Ramos (cell line): ENCODE data around the gene PCNT.
"Not testable (repeated sequence)": the region's sequence is repeated elsewhere in the genome, so short reads cannot be mapped to it uniquely, and the experiment has no call there.

Source experiments
- in situ Hi-C: fragments of 300-500 bp; cut with MboI; formaldehyde crosslinking; loops from one replicate; pipeline ENCODE4 v1.14.3; 2022; ENCODE audit warnings: low sequenced_read_pairs; ENCODE audit not compliant: unreplicated experiment

PCNT gene

DNA sequence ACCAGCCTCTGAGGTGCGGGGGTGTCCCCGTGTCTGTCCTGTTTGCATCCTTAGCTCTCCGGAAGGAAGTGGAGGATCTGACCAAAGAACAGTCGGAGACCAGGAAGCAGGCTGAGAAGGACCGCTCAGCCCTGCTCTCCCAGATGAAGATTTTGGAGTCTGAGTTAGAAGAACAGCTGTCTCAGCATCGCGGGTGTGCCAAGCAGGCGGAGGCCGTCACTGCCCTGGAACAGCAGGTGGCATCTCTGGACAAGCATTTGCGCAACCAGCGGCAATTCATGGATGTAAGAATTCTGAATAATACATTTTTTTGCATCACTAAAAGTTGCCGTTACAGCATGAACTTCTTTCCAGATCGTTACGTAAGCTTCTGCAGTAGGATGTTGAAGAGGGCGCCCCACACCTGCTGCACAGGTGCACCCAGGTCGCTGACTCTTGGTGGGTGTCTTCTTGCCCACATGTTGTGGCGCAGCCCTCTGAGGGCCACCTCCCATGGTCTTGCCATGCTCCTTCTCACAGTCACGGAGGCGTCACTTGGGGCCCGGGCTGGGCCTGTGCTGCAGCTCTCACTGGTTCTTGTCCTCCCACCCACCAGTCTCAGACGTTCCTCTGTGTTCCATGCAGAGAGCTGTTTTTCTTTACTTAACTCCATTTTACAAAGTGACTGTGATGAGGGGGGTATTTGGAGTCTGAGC is 73.4 kb downstream of the PCNT start:
- in situ Hi-C loops, result no loop called here

DNA sequence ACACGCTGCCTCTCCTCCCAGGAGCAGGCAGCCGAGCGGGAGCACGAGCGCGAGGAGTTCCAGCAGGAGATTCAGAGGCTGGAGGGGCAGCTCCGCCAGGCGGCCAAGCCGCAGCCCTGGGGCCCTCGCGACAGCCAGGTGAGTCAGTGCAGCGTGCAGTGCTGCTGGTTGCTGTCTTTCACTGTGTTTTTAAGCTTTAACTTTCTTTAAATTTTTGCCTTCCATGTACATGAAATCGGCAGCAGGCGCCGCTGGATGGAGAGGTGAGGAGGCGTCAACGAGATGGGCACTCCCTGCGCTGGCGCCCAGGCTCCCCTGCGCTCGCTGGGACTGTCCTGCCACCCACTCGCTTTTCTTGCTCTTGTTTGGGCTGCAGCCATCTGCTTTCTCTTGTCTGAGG is 74.0 kb downstream of the PCNT start:
- in situ Hi-C loops, result no loop called here

DNA sequence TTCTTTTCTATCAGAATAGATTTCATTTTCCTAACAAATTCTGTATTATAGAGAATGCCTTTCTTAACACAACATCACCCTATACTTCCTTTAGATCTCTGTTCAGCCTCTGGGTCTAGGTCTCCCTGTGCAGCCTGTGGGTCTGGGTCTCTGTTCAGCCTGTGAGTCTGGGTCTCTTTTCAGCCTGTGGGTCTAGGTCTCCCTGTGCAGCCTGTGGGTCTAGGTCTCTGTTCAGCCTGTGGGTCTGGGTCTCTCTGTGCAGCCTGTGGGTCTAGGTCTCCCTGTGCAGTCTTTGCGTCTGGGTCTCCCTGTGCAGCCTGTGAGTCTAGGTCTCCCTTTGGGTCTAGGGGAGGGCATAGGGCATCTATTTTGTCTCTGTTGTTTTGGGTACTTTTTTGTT is 75.2 kb downstream of the PCNT start:
- in situ Hi-C loops, result no loop called here

DNA sequence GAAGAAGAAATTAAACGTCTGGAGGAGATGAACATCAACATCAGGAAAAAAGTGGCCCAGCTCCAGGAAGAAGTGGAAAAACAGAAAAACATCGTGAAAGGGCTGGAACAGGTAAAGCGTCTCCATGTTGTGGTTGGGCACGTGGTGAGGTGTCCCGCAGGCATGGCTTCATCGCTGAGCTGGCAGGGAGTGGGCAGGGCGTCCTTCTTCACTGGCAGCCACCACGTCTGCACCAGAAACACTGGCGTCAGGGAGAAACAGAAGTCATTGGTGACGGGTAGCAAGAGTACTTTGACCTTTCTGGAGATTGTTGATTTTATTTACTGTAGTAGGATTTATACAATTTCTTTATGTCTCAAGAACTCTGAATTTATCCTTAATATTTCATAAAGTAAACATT is 75.7 kb downstream of the PCNT start:
- in situ Hi-C loops, result no loop called here

DNA sequence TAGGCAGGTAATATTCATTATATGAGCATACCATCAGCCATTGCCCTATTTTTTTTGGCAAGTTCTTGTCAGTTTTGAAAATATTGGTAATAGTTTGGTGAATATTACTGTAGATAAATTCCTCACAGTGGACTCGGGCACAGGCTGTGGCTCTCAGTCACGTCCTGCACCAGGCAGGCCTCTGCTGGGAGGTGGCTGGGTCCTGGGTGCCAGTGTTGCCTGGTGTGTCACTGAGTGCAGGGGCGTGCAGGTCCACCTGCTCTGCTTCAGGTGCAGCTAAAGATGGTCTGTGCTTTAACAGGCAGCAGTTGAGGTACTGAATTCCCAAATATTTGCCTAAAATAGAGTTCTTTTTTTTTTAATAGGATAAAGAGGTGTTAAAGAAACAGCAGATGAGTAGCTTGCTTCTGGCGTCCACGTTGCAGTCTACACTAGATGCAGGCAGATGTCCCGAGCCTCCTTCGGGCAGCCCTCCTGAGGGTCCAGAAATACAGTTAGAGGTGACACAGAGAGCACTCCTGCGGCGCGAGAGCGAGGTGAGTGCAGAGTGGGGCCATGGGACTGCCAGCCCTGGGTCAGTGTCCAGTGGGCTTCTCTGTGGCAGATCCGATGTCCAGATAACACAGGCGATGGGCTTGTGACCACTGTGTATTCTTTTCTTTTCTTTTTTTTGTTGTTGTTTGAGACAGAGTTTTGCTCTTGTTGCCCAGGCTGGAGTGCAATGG is 77.4 kb downstream of the PCNT start:
- in situ Hi-C loops, result no loop called here

DNA sequence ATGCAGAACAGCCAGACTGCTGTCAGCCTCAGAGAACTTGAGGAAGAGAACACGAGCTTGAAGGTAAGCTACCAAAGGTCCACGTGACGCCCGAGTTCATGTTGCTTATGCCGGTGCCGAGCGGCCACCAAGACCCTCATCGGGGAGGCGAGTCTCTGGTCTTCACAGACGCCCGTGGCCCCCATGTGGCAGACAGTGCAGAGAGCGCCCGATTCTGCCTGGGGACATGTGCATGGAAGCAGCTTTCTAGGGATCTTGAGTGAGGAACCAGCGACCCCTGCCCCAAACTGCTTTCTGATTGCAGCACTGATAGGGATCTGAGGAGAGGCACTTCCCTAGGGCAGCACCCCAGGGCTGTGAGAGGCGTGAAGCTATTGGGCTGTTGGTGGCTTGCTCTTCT is 78.5 kb downstream of the PCNT start:
- in situ Hi-C loops, result no loop called here

DNA sequence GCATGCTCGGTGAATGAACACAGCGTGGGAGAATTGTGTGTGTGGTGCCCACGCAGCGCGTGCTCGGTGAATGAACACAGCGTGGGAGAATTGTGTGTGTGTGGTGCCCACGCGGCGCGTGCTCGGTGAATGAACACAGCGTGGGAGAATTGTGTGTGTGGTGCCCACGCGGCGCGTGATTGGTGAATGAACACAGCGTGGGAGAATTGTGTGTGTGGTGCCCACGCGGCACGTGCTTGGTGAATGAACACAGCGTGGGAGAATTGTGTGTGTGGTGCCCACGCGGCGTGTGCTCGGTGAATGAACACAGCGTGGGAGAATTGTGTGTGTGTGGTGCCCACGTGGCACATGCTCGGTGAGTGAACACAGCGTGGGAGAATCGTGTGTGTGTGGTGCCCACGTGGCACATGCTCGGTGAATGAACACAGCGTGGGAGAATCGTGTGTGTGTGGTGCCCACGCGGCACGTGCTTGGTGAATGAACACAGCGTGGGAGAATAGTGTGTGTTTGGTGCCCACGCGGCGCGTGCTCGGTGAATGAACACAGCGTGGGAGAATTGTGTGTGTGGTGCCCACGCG is 79.4 kb downstream of the PCNT start:
- in situ Hi-C loops, result not testable (repeated sequence)

DNA sequence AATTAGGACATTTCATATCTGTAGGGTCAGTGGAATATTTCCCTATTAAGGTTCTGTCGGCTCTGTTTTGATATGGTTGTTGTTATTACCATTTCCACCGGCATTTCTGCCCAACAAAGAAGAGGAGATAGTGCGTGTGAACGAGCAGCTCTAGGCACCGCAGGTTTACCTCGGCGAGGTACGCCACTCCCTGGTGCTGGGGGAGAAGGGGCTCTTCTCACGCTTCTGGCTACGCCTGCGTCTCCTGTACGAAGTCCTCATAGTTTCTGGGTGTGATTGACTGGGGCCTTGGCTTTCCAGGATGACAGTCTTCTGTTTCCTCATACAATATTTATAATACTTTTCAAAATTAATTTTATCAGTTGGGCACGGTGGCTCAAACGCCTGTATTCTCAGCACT is 80.3 kb downstream of the PCNT start:
- in situ Hi-C loops, result no loop called here

DNA sequence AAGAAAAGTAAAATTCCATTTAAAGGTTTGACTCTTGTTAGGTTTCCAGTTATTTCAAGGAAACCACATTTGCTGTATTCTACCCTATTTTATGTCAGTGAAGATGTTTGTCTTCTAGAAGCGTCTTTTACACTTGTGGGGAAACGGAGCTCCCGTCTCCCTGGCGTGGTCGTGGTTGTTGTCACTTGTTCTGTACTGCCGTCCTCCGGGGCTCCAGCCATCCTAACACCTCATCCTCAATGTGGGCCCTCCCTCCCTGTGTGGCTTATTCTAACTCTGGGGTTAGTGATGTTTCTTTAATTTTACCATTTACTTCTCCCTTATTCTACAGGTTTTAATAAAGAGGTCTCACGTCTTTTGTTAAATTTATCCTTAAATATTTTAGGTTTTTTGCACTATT is 82.0 kb downstream of the PCNT start:
- in situ Hi-C loops, result no loop called here

DNA sequence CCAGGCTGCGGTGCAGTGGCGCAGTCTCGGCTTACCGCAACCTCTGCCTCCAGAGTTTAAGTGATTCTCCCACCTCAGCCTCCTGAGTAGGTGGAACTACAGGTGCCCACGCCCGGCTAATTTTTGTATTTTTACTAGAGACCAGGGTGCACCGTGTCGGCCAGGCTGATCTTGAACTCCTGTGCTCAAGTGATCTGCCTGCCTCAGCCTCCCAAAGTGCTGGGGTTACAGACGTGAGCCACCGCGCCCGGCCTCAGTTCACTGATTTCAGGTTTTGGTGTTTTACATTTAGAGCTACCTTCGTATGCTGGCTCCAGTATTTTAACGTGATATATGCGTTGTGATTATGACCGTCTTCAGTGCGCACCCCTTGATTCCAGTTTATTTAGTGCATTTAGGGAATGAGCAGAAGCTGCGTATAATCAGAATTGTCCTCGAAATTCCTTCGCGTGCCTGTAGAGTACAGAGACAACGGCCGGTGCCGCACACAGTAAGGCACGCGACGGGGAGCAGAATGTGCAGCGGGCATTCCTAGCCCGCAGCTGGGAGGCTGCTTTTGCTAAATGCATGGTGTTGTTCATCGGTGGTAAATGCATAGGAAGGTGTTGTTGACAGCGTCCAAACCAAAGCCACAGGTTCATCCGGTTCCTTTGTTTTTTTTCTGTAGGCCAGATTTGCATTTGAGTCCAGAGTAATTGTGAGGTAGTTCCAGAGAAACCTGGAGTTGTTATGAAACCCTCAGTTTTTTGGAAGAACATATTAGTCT is 85.9 kb downstream of the PCNT start:
- in situ Hi-C loops, result no loop called here

DNA sequence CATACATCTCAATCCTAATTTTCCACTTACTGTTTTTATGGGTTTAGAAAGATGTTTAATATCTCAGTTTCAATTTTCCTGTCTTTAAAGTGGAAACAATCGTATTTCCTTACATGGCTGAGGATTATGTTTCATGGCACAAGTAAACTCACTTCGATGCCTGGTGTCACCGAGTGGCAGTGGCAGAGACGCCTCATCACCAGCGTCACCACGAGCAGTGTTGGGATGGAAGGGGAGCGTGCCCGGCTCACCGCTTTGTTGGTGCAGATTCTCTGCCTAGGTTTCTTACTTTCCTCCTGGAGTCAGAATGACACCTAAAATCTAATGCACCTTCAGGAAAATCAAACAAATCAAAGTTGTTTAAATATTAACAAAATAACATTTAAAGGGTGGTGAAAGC is 86.6 kb downstream of the PCNT start:
- in situ Hi-C loops, result no loop called here

DNA sequence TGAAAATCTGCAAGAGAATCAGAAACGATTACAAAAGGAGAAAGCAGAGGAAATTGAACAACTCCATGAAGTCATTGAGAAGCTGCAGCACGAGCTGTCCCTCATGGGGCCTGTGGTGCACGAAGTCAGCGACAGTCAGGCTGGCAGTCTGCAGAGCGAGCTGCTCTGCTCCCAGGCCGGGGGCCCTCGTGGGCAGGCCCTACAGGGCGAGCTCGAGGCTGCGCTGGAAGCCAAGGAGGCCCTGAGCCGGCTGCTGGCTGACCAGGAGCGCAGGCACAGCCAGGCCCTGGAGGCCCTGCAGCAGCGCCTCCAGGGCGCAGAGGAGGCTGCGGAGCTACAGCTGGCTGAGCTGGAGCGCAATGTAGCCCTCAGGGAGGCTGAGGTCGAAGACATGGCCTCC is 87.3 kb downstream of the PCNT start:
- in situ Hi-C loops, result no loop called here

DNA sequence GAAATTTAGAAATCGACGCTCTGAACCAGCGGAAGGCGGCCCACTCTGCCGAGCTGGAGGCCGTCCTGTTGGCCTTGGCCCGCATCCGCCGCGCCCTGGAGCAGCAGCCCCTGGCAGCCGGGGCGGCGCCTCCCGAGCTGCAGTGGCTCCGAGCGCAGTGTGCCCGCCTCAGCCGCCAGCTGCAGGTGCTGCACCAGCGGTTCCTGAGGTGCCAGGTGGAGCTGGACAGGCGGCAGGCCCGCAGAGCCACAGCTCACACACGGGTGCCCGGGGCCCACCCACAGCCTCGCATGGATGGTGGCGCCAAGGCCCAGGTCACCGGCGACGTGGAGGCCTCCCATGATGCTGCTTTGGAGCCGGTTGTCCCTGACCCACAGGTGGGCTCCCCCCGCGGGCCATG is 87.7 kb downstream of the PCNT start:
- in situ Hi-C loops, result no loop called here

DNA sequence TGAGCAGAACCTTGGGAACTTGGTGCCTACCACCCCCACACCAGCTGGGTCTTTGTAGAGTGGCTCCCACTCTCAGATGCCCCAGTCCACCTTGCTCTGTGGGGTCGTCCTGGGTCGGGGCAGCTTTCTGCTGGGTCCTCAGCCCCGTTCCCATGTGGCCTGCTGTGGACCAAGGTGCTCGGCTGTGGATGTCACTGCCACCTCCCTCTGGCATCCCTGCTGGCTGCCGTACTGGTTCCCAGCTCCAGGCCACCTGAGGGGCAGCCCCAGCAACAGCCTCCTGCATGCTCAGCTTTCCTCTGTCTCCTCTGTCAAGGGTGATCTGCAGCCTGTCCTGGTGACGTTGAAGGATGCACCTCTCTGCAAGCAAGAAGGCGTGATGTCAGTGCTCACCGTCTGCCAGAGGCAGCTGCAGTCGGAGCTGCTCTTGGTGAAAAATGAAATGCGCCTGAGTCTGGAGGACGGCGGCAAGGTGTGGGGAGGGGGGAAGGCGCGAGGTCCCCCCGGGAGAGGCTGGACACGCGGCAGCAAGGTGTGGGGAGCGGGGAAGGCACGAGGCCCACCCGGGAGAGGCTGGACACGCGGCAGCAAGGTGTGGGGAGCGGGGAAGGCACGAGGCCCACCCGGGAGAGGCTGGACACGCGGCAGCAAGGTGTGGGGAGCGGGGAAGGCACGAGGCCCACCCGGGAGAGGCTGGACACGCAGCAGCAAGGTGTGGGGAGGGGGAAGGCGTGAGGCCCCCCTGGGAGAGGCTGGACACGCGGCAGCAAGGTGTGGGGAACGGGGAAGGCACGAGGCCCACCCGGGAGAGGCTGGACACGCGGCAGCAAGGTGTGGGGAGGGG is 88.8 kb downstream of the PCNT start:
- in situ Hi-C loops, result no loop called here

DNA sequence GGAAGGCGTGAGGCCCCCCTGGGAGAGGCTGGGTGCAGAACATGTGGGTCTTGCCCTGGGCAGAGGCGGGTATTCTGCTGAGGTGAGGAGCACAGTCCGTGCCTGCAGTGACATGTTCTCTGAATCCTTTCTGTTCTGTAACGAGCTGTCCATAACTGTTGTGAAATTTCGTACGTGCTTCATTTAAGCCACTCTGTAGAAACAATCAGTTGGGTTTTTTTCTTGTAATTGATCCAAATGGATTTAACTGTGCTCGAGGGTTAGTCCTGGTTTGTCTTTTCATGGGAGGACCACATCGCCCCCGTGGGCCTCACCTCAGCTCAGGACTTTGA is 89.4 kb downstream of the PCNT start:
- in situ Hi-C loops, result no loop called here

DNA sequence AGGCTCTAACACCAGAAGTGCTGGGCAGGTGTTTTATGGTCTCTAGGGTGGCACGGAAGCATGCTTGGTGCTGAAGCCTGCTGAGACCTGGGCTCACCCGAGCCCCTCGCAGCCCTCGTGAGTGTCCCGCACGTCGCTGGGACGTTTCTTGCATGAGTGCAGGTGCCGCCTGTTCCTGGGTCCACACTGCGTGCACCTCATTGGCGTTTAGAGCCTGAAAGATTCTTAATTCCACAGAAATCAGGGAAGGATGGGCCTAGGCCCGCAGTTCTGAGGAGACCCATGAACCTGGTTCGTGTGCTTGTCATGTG is 91.0 kb downstream of the PCNT start:
- in situ Hi-C loops, result no loop called here

DNA sequence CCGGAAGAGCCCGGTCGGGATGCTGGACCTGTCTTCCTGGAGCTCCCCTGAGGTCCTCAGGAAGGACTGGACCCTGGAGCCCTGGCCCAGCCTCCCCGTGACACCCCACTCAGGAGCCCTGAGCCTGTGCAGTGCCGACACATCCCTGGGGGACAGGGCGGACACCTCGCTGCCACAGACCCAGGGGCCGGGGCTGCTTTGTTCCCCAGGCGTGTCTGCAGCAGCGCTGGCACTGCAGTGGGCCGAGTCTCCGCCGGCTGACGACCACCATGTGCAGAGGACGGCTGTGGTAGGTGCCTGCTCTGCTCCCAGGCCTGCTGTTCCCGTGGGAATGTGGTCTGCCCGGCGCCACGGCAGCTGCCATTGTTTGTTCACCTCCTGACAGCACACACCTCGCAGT is 92.6 kb downstream of the PCNT start:
- in situ Hi-C loops, result no loop called here

DNA sequence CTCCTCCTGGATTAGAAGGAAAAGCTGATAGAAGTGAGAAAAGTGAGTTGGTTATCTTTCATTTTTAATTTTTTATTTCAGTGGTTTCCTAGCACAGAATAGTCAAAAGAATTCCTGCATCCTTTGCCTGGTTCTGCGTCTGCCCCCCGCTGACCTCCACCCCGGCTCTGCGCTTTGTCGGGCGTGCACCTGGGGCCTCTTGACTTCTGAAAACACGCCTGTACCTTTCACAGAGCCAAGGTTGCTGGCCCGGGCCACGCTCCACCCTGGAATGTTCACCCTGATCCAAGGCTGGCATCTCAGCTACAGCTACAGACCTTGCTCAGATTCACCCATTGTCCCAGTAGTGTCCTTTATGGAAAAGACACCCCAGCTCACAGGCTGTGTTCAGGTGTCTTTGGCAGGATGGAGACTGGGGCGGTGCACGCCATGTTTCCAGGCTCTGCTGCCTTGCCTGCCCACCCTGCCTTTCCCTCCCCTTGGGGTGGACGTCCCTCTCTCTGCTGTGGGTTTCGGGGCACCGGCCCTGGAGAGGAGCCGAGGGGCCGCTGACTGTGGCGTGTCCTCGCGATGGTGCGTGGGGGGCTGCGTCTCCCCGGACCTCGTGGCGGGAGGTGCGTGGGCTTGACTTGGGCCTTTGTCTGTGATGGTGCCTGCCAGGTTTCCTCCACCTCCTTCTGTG is 94.5 kb downstream of the PCNT start:
- in situ Hi-C loops, result no loop called here

DNA sequence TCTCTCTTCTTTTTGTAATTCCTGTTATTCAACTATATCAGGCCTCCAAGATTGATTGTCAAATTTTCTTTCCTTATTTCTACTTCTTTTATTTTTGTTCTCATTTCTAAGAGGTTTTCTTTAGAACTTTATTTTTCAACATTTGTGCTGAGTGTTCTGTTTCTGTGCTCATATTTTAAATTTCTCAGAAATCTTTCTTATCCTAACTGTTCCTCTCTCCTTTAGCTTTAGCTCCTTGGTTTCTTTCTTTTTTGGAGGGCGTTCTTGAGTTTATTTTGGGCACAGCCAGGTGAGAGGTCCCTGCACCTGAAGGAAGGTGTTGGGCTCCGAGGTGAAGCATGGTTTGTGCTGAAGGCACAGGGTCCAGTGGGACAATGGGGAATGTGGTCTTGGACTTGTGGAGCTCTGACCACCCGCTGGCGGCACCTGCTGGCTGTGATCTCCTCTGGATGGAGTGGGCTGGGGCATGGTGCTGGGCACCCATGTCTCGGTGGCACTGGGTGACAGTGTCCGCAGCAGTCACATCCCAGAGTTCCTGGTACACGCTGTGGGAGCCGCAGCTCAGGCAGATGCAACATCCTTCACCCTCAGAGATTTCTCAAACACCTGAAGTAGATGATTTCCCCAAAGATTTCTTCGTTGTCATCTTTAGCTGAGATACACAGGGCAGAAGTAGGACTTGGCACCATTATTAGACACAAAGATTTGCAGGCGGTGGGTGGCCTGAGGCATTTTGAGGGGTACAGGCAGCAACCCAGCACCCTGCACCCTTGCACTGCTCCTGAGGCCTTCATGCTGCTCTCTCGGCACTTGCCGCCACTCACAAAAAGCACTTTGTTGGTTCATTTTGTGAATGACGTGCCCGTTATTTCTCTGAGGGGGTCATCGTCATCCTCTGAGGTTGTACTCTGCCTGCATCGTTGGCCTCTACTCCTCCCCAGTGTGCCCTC is 96.6 kb downstream of the PCNT start:
- in situ Hi-C loops, result no loop called here
